IMR-90 (cell line): ENCODE results near the gene ABR. TPM values are rescaled to one million over a fixed set of nuclear protein-coding genes. Genes with fewer than 3 reads are reported as not detected.

ENCODE experiments used
- ATAC-seq: fragments of 200-7000 bp; cut with Tn5 transposase; 2 replicates; pipeline ENCODE4 v1.9.1; 2020; ENCODE audit warnings: low read depth, mild to moderate bottlenecking, moderate library complexity
- BruUV-seq: library from RNA; stranded (reverse); fragments of 400-500 nt; replicated peaks from 2 replicates; lab custom pipeline; 2021; lab: Mats Ljungman, UMichigan
- CTCF ChIA-PET: fragments of 300-600 bp; formaldehyde crosslinking; extraction: SDS; loops from one replicate; lab custom pipeline; 2021; ENCODE audit warnings: antibody characterized with exemption; lab: Yijun Ruan, JAX
- POLR2A ChIA-PET: fragments of 300-600 bp; sonication (Branson Sonifier 250); formaldehyde crosslinking; loops from one replicate; lab custom pipeline; 2022; ENCODE audit warnings: antibody characterized with exemption; ENCODE audit not compliant: unreplicated experiment; lab: Charles Lee
- DNase-seq: peaks from one replicate; pipeline ENCODE4 v3.0.0; 2013
- H2AFZ ChIP-seq: replicated peaks from 2 replicates; pipeline ENCODE3; 2013; ENCODE audit warnings: low read length, mild to moderate bottlenecking; ENCODE audit not compliant: poor library complexity
- H2AK5ac ChIP-seq: 2 replicates; pipeline ENCODE4 v1.6.1; 2013; ENCODE audit warnings: low read depth, low read length, inconsistent platforms
- H2AK9ac ChIP-seq: replicated peaks from 2 replicates; pipeline ENCODE3; 2013; ENCODE audit warnings: mild to moderate bottlenecking, low read depth, low read length, moderate library complexity; ENCODE audit not compliant: poor library complexity
- H2BK120ac ChIP-seq: 2 replicates; pipeline ENCODE4 v1.6.1; 2013; ENCODE audit warnings: low read depth, low read length, inconsistent platforms
- H2BK15ac ChIP-seq: 3 replicates; pipeline ENCODE4 v1.6.1; 2013; ENCODE audit warnings: low read depth, low read length, inconsistent platforms
- H2BK20ac ChIP-seq: 2 replicates; pipeline ENCODE4 v1.6.1; 2013; ENCODE audit warnings: low read depth, mild to moderate bottlenecking, inconsistent platforms, low read length, moderate library complexity
- H2BK5ac ChIP-seq: 2 replicates; pipeline ENCODE4 v1.6.1; 2013; ENCODE audit warnings: mild to moderate bottlenecking, low read depth, low read length, inconsistent platforms; ENCODE audit not compliant: poor library complexity, severe bottlenecking
- H3K14ac ChIP-seq: replicated peaks from 2 replicates; pipeline ENCODE4 v1.6.1; 2013; ENCODE audit warnings: low read depth, low read length, inconsistent platforms
- H3K18ac ChIP-seq: 2 replicates; pipeline ENCODE4 v1.6.1; 2013; ENCODE audit warnings: low read depth, low read length, control low read depth
- H3K23ac ChIP-seq: 2 replicates; pipeline ENCODE4 v1.6.1; 2013; ENCODE audit warnings: low read depth, low read length, inconsistent platforms
- H3K27ac ChIP-seq: 2 replicates; pipeline ENCODE4 v1.5.1; 2013; ENCODE audit warnings: mild to moderate bottlenecking, control low read depth, low read length; ENCODE audit not compliant: insufficient read depth
- H3K27me3 ChIP-seq: 2 replicates; pipeline ENCODE4 v1.6.1; 2013; ENCODE audit warnings: low read length; ENCODE audit not compliant: control insufficient read depth, insufficient read depth
- H3K36me3 ChIP-seq: 2 replicates; pipeline ENCODE4 v1.6.1; 2013; ENCODE audit warnings: low read length, mixed read lengths; ENCODE audit not compliant: control insufficient read depth, insufficient read depth
- H3K4ac ChIP-seq: 2 replicates; pipeline ENCODE4 v1.6.1; 2013; ENCODE audit warnings: low read depth, low read length, inconsistent platforms
- H3K4me1 ChIP-seq: 2 replicates; pipeline ENCODE4 v1.6.1; 2013; ENCODE audit warnings: low read length, mixed read lengths; ENCODE audit not compliant: control insufficient read depth, insufficient read depth
- H3K4me2 ChIP-seq: 2 replicates; pipeline ENCODE4 v1.6.1; 2013; ENCODE audit warnings: low read depth, mild to moderate bottlenecking, control low read depth, low read length, moderate library complexity
- H3K4me3 ChIP-seq: 2 replicates; pipeline ENCODE4 v1.5.1; 2013; ENCODE audit warnings: low read depth, mild to moderate bottlenecking, control low read depth, low read length, moderate library complexity; ENCODE audit not compliant: insufficient read depth
- H3K56ac ChIP-seq: 2 replicates; pipeline ENCODE4 v1.6.1; 2013; ENCODE audit warnings: low read length, inconsistent platforms; ENCODE audit not compliant: insufficient read depth; ENCODE audit errors: extremely low read depth
- H3K79me1 ChIP-seq, 2 experiments: 2 replicates each; pipeline ENCODE4 v1.6.1; 2013; ENCODE audit warnings: low read length in 2 of 2, inconsistent platforms in 1 of 2, low read depth in 1 of 2
- H3K9ac ChIP-seq: 2 replicates; pipeline ENCODE4 v1.6.1; 2013; ENCODE audit warnings: low read depth, low read length, control low read depth
- H3K9me1 ChIP-seq: 2 replicates; pipeline ENCODE4 v1.6.1; 2013; ENCODE audit warnings: low read length, inconsistent platforms; ENCODE audit not compliant: insufficient read depth
- H3K9me3 ChIP-seq: 2 replicates; pipeline ENCODE4 v1.6.1; 2013; ENCODE audit warnings: low read length; ENCODE audit not compliant: control insufficient read depth, insufficient read depth
- H4K20me1 ChIP-seq: 2 replicates; pipeline ENCODE4 v1.6.1; 2013; ENCODE audit warnings: low read length, inconsistent platforms; ENCODE audit not compliant: insufficient read depth
- H4K5ac ChIP-seq: 2 replicates; pipeline ENCODE4 v1.6.1; 2013; ENCODE audit warnings: mild to moderate bottlenecking, low read depth, low read length, control low read depth
- H4K8ac ChIP-seq, 2 experiments: 2 replicates each; pipeline ENCODE4 v1.6.1; 2013; ENCODE audit warnings: low read depth in 2 of 2, low read length in 2 of 2, control low read depth in 1 of 2, inconsistent platforms in 1 of 2
- H4K91ac ChIP-seq: 2 replicates; pipeline ENCODE4 v1.6.1; 2013; ENCODE audit warnings: low read depth, low read length, inconsistent platforms; ENCODE audit not compliant: insufficient read depth
- BHLHE40 ChIP-seq: fragments of 150-350 bp; IDR thresholded peaks from 2 replicates; pipeline ENCODE4 v1.6.1; 2016; ENCODE audit warnings: mild to moderate bottlenecking, low read depth, low read length
- CHD1 ChIP-seq: IDR thresholded peaks from 2 replicates; pipeline ENCODE4 v1.6.1; 2012; ENCODE audit warnings: low read depth, low read length, improper control_type of control experiment
- CTCF ChIP-seq: conservative IDR thresholded peaks from 2 replicates; pipeline ENCODE4 v1.5.1; 2012; ENCODE audit warnings: mild to moderate bottlenecking, low read depth, low read length, improper control_type of control experiment
- ELK1 ChIP-seq: fragments of 150-350 bp; IDR thresholded peaks from 2 replicates; pipeline ENCODE4 v1.6.1; 2016; ENCODE audit warnings: low read depth, mild to moderate bottlenecking, low read length, moderate library complexity, borderline replicate concordance
- FOS ChIP-seq: fragments of 150-350 bp; IDR thresholded peaks from 2 replicates; pipeline ENCODE4 v1.6.1; 2016; ENCODE audit warnings: low read depth, low read length
- MAZ ChIP-seq: IDR thresholded peaks from 2 replicates; pipeline ENCODE4 v1.6.1; 2012; ENCODE audit warnings: low read depth, mild to moderate bottlenecking, low read length, improper control_type of control experiment, moderate library complexity, borderline replicate concordance
- RFX5 ChIP-seq: IDR thresholded peaks from 2 replicates; pipeline ENCODE4 v1.8.0; 2012; ENCODE audit warnings: low read depth, mild to moderate bottlenecking, low read length, moderate library complexity
- SMC3 ChIP-seq: fragments of 150-350 bp; IDR thresholded peaks from 2 replicates; pipeline ENCODE4 v1.6.1; 2016; ENCODE audit warnings: low read depth, mild to moderate bottlenecking, antibody characterized with exemption, low read length, moderate library complexity
- USF2 ChIP-seq: fragments of 150-350 bp; IDR thresholded peaks from 2 replicates; pipeline ENCODE4 v1.6.1; 2017; ENCODE audit warnings: mild to moderate bottlenecking, antibody characterized with exemption, low read length, low read depth
- WGBS, 2 experiments: methylation state at CpG; one replicate each; pipeline versions ENCODE4 v1.1.5 to v1.1.7; 2013; ENCODE audit warnings: missing lambda C conversion rate in 2 of 2; ENCODE audit not compliant: insufficient read length in 1 of 2; ENCODE audit errors: extremely low coverage in 2 of 2; 5-methylcytosine and 5-hydroxymethylcytosine counted together
- dilution Hi-C: fragments of 300-500 bp; cut with HindIII; formaldehyde crosslinking; loops from one replicate; pipeline ENCODE4 v1.14.3; 2018; ENCODE audit warnings: low sequenced_read_pairs; ENCODE audit not compliant: unreplicated experiment
- in situ Hi-C: fragments of 300-500 bp; cut with MboI; formaldehyde crosslinking; loops from 3 replicates; pipeline ENCODE4 v1.14.3; 2019; ENCODE audit warnings: low sequenced_read_pairs, inconsistent platforms, mixed read lengths
- intact Hi-C: fragments of 100-400 bp; cut with micrococcal nuclease; formaldehyde crosslinking; loops from 2 replicates; pipeline ENCODE4 v1.10.0; 2022
- polyA plus RNA-seq, 3 experiments: library from polyadenylated mRNA; depleted of rRNA; stranded (reverse); fragments of >200 nt; gene quantifications; 2 replicates each; pipeline ENCODE4 v1.2.3, GENCODE V29; 2012; ENCODE audit warnings: low replicate concordance in 1 of 3
- total RNA-seq: library from RNA; depleted of rRNA; stranded (reverse); fragments of >200 nt; gene quantifications from 2 replicates; pipeline ENCODE4 v1.2.3, GENCODE V29; 2012

The ABR gene
- total and polyA plus RNA-seq, 2 of the 4 experiments (the other 2 are of a cell fraction): 28.3 to 79.7 TPM

GRCh38 chr17:1095853-1096173 is 84.0 kb downstream of the ABR start:
- Histone ChIP-seq H2BK120ac (no peak overlapping the region), H2BK15ac (no peak overlapping the region), H3K79me1 (peaks cover 14 to 52% of the 10 kb centered on the region in 2 experiments), H3K14ac (no peak overlapping the region), H2BK5ac (no peak overlapping the region), H4K20me1 (peaks cover 8% of the 10 kb centered on the region), H3K56ac (no peak overlapping the region), H2AK9ac (no peak overlapping the region), H3K27ac (no peak overlapping the region), H3K27me3 (no peaks in the 10 kb centered on the region), H2AK5ac (no peak overlapping the region), H3K9ac (no peak overlapping the region), H3K4ac (no peak overlapping the region), H3K4me1 (peaks cover 2% of the 10 kb centered on the region; the same call in 1 of the 2 replicates), H2AFZ (no peak overlapping the region), H4K8ac (no peak overlapping the region), H4K91ac (no peak overlapping the region), H3K18ac (no peak overlapping the region), H2BK20ac (no peak overlapping the region), H4K5ac (no peak overlapping the region), H3K9me3 (no peaks in the 10 kb centered on the region), H3K36me3 (peaks cover 52% of the 10 kb centered on the region), H3K9me1 (no peaks in the 10 kb centered on the region; the same call in 1 of the 2 replicates), H3K4me3 (no peak overlapping the region), H3K23ac (no peak overlapping the region), H3K4me2 (no peak overlapping the region)
- TF ChIP-seq CTCF: no peak
- TF ChIP-seq SMC3: no peak
- no peak for TF ChIP-seq CHD1
- no peak for TF ChIP-seq MAZ
- TF ChIP-seq USF2: no peak
- TF ChIP-seq FOS: no peak
- TF ChIP-seq RFX5: no peak
- no peak for TF ChIP-seq BHLHE40
- no peak for TF ChIP-seq ELK1
- in situ Hi-C loops: no loop called here
- BruUV-seq: no TSS peak
- intact Hi-C loops: no loop called here
- dilution Hi-C loops: no loop called here
- WGBS, 2 experiments: no CpG with 5 or more reads among the region's 8 CpGs
- POLR2A ChIA-PET: no interaction called here
- ATAC-seq (no peak), DNase-seq (no peak)
- CTCF ChIA-PET: no interaction called here
